Cerebellar nuclear complex (tissue), 1 donor: ENCODE measurements around the gene RPL21.
"Not testable (repeated sequence)": the region's sequence is repeated elsewhere in the genome, so short reads cannot be mapped to it uniquely, and the experiment has no call there.

Experiments
- DNase-seq, 2 experiments: peaks; one replicate each; lab custom pipeline; 2025; lab: John Stamatoyannopoulos, UW

Gene RPL21

DNA sequence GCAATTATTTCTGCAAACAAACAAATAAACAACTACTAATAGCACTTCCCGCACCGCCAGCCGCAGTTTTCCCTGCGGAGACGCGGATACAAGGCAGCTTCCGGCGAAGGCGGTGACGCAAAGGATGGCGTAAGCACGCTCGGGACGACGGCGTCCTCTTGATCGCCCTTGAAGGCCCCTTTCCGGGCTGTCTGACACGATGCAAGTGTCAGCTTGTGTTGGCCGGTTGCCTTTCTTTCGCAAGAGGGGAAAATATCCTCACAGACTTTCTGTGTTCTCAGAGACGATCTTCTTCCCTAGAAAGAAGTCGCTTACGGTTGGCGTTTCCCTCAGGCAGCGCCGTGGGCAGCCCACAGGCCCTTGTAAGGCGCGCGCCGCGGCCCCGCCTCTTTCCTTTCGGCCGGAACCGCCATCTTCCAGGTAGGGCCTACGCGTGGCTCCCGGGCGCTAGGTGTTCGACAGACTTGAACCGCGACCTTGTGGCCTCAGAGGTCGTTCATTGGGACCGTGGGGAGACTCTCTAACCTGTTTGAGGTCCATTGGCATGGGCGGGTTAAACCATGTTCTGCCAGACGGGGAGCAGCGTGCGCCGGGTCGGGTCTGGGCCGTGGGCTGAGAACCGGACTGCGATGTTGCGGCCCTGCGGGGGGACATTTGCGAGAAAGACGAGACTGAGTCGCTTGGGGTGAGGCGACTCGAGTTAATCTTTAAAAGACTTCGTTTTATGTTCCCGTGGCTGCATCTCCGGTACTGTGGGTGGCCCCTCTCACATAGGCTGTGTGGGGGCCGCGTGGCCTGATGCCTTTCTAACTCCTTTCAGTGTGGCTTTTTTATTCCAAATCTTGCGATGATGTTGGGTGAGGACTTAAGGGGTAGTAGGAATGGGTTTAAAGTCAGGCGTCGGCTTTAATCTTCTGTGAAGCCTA, at the start of gene RPL21:
TSS of gene RPL21 (plus strand) at position 393 of the 926 bp plus-strand sequence. CDS start 2,219 bp downstream, outside the sequence.
- peak; percentile 38 to 96 for DNase-seq

DNA sequence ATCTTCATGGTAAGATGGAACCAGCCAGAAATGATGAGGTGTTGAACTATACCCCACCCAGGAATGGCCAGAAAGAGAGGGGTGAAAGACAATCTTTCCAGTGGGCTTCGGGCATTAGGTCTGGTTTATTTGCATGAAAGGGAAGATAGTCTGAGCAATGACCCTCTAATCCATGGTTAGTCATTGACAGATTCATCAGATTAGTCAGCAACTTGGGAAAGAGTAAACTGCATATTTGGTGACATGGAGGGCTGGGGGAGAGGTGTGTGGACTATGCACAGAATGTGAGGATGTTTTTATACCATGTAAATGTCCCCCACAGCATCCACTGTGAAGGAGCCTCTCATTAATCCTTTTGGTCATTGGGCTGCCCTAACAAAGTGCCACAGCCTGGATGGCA, 49.7 kb upstream of the RPL21 start:
- no peak for DNase-seq

DNA sequence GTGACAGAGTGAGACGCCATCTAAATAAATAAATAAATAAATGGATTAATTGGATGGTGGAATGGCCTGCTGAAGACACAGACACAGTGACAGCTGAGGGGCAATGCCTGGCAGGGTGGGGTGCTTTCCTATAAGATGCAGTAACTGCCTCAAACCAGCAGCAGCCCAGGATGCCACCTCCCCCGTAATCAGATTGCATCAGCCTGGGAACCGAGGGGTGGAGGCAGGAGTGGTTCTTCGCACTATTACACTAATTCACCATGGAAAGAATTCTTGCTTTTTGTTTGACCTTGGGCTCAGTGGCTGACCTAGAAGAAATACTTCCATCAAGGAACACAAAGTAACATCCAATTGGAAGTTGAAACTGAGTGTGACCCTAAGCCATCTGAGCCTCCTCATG, 48.2 kb upstream of the RPL21 start:
- no peak for DNase-seq

DNA sequence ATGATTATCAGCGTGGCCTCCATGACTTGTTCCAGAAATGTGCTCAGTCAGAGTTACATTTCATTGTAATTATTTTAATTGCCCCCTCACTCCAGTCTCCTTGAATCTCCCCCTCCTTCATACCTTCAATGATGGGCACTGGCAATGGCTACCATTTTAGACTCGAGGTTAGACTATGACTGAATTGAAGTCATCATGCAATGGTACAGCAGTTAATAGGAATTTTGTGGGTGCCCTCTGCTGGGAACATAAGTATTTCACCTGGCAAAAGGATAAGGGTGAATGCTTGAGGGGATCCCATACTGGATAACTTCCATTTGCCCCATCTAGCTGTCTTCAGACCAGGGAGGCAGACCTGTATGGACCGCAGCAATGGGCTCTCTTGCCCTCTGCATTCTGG, 47.5 kb upstream of the RPL21 start:
- no peak for DNase-seq

DNA sequence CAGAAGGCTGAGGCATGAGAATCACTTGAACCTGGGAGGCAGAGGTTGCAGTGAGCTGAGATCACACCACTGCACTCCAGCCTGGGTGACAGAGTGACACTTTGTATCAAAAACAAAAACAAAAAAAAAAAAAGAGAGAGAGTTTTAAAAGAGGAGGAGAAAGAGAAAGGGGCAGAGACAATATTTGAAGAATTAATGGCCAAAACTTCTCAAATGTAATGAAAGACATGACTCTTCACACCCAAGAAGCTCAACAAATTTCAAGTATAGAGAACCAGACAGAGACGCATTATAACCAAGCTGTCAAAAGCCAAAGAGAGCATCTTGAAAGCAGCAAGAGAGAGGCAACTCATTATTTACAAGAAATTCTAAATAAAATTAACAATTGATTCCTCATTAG, 42.8 kb upstream of the RPL21 start:
- no peak for DNase-seq

DNA sequence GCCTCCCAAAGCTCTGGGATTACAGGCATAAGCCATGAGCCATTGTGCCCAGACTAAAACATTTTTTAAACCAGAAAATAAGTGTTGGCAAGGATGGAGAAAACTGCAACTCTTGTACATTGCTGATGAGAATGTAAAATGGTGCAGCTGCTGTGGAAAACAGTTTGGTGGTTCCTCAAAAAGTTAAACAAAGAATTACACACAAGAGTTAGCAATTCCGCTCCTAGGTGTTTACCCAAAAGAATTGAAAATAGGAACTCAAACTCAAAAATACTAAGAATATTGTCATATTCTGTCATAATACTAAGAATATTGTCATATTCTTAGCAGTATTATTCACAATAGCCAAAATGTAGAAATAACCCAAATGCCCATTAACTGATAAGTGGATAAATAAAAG, 40.1 kb upstream of the RPL21 start:
- no peak for DNase-seq

DNA sequence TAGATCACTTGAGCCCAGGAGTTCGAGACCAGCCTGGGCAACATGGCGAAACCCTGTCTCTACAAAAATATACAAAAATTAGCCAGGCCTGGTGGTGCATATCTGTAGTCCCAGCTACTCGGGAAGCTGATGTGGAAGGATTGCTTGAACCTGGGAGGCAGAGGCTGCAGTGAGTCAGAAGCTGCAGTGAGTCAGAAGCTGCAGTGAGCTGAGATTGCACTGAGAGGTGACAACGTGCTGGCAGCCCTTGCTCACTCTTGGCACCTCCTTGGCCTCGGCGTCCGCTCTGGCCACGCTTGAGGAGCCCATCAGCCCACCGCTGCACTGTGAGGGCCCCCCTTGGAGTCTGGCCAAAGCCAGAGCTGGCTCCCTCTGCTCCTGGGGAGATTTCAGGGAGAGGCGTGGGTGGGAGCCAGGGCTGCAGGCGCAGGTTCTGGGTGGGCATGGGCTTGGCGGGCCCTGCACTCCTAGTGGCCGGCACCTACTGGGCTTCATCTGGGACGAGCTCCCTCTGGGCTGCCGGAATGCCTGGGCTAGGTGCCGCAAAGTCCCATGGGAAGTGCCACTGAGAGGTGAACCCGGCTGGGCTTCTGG, 39.5 kb upstream of the RPL21 start:
- no peak for DNase-seq

DNA sequence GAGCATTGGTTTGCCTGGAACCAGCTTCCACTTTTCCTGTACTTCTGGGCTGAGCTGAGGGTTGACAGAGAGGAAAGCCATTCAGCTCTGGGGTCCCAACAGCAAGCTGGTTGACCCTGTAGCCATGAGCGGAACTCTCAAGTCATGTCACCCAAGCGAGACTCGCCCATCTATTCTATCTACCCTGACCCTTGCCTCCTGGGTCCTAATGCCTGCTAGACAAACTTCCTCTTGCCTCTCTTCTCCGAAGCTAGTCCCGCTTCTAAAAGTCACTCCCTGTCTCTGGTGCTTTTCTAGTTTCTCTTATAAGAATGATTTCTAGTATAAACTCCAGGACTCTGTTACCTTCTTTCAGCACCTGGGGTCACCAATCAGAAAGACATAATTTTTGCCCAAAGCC, 38.0 kb upstream of the RPL21 start:
- not testable (repeated sequence) for DNase-seq

DNA sequence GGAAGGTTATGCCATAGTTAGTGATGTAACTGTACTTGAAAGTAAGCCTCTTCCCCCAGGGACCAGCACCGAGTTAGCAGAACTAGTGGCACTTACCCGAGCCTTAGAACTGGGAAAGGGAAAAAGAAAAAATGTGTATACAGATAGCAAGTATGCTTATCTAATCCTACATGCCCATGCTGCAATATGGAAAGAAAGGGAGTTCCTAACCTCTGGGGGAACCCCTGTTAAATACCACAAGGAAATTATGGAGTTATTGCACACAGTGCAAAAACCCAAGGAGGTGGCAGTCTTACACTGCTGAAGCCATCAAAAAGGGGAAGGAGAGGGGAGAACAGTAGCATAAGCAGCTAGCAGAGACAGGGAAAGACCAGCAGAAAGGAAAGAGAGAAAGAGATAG, 33.6 kb upstream of the RPL21 start:
- DNase-seq = not testable (repeated sequence)

DNA sequence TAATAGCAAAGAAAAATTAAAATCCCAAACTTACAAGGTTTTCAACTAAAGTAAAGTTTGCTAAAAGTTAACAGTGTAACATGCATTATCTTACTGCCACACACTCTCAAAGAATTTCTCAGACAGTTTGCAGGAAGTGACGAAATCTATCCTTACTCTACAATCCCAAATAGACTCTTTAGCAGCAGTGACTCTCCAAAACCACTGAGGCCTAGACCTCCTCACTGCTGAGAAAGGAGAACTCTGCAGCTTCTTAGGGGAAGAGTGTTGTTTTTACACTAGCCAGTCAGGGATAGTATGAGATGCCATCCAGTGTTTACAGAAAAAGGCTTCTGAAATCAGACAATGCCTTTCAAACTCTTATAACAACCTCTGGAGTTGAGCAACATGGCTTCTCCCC, 32.5 kb upstream of the RPL21 start:
- DNase-seq = not testable (repeated sequence)

DNA sequence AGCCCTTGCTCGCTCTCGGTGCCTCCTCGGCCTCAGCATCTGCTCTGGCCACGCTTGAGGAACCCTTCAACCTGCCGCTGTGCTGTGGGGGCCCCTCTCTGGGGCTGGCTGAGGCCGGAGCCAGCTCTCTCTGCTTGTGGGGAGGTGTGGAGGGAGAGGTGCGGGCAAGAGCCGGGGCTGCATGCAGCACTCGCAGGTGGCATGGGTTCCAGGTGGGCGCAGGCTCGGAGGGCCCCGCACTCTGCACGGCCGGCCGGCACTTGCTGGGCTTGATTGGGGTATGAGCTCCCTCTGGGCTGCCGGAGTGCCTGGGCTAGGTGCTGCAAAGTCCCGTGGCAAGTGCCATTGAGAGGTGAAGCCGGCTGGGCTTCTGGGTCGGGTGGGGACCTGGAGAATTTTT, 31.7 kb upstream of the RPL21 start:
- DNase-seq = no peak

DNA sequence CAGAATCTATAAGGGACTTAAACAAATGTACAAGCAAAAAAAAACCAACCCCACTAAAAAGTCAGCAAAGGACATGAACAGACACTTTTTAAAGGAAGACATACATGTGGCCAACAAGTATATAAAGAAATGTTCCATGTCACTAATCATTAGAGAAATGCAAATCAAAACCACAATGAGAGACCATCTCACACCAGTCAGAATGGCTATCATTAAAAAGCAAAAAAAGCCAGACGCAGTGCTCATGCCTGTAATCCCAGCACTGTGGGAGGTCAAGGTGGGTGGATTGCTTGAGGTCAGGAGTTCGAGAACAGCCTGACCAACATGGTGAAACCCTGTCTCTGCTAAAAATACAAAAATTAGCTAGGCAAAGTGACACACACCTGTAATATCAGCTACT, 29.3 kb upstream of the RPL21 start:
- DNase-seq = not testable (repeated sequence)

DNA sequence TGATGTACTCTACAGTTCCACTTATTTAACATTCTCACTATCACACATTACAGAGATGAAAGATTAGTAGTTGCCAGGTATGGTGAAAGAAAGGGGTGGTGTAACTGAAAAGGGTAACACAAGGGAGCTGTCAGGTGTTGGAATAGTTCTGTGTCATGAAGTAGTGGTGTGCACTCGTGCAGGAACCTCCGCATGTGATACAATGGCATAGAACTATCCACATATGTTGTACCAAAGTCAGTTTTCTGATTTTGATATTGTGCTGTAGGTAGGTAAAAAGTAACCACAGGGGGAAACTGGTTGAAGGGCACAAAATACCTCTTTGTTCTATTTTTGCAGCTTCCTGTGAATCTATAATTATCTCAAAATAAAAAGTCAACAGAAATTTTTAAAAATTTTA, 24.4 kb upstream of the RPL21 start:
- DNase-seq = no peak

DNA sequence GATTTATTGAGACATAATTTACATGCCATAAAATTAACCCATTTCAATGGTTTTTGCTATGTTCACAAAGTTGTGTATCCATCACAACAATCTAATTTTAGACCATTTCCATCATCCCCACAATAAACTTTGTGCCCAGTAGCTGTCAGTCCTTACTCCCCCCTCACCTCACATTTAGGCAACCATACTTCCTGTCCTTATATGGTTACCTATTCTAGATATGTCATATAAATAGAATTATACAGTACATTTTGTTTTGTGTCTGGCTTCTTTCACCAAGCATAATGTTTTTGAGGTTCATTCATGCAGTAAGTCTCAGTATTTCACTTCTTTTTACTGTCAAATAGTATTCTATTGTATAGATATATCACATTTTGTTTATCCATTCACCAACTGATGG, 23.2 kb upstream of the RPL21 start:
- no peak for DNase-seq

DNA sequence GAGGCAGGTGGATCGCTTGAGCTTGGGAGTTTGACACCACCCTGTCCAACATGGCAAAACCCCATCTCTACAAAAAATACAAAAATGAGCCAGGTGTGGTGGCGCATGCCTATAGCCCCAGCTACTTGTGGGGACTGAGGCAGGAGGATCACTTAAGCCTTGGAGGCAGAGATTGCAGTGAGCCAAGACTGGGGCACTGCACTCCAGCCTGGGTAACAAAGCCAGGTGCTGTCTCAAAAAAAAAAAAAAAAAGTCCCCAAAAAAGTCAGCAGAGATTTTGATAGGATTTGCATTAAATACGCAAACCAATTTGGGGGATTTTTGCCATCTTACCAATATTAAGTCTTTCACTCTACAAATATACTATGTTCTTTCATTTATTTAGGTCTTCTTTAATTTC, 21.7 kb upstream of the RPL21 start:
- no peak for DNase-seq

DNA sequence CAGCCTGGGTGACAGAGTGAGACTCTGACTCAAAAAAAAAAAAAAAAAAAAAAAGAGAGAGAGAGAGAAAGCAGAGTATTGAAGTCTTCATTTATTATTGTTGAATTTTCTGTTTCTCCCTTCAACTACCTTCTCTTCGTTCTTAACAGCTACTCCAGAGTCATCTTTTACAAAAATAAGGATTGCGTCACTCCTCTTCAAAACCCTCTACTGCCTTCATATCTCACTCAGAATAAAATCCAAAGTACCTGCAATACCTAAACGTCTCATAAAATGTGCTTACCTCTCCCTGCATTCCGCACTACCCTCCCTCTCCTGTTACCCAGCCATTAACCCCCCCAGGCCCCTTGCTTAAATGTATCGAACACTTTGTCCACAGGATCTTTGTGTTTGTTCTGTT, 17.4 kb upstream of the RPL21 start:
- DNase-seq = no peak

DNA sequence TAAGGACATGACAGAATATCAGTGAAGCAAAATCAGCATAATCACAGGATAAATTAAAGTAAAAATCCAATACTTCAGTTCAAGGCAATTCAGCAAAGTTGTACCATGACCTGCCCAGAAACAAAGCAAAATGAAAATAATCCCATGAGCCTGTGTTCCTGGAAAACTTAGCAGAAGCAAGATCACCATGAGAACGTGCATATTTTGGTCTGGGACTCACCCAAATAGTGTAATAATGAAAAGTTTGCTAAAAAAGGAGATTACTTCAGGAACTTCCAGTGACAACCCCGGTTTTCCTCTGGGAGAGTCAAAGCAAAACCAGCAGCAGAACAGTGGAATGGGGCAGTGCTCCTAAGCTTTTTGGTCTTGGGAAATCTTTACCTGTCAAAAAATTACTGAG, 14.9 kb upstream of the RPL21 start:
- no peak for DNase-seq

DNA sequence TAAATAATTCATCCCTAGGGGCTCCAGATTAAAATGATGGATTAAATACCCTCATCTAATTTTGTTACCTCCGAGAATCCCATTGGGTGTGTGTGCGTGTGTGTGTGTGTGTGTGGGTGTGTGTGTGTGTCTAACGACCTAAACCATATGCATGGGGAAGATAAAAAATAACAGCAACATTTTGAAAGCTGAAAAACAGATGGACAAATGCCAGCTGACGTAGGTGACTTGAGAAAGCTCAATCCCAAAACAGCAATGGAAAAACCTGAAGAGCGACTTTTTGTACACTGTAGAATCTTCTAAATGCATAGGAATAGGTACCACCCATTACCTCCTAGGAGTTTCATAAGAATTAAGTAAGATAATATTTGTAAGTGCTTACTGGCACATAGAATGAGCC, 8.7 kb upstream of the RPL21 start:
- DNase-seq = no peak

DNA sequence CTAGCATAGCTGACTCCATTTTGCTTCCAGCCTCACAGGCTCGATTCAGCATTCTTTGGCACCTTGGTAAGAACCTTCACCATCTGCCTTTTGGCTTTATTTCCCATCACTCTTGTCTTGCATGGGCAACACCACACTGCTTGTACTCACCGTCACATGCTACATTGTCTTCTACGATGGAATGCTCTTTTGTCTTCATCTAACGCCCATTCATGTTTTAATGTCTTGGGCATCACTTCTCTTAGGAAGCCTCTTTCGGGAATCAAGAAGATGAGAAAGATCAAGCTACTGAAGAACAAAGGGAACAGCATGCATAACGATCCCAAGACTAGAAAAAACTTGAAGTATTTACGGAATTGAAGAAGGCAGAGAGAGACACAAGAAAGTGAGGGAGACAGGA, 5.7 kb upstream of the RPL21 start:
- DNase-seq = no peak

DNA sequence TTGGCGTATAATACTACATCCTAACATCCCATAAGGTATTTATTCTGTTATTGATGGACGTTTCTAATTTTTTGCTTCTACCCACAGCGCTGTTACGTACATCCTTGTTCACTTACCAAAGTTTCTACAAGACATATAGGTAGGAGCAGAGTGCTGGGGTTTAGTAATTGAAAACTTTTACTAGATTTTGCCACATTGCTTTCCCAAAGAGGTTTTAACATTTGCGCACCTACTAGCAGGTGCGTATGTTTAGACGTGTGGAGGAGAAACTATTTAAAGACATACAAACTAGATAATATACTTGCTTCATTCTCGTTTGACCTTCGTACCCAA, 559 bp upstream of the RPL21 start:
- no peak for DNase-seq

DNA sequence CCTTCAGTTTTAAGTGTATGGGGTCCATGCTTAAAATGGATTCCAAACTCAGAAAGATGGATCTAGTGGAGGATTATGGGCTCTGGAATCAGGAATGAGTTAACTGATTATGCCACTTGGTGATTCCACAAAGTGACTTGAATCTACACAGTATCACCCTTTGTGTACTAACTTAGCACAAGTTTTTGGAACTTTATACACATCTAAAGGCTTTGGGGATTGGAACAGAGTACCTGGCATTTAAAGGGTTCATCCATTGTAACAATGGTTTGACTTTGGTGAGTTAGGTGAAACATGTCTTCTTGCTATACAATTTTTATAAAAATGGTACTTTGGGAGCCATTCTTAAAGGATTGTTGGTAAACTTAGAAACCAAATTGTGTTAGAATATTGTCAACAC, 1.1 kb downstream of the RPL21 start:
- DNase-seq = no peak

DNA sequence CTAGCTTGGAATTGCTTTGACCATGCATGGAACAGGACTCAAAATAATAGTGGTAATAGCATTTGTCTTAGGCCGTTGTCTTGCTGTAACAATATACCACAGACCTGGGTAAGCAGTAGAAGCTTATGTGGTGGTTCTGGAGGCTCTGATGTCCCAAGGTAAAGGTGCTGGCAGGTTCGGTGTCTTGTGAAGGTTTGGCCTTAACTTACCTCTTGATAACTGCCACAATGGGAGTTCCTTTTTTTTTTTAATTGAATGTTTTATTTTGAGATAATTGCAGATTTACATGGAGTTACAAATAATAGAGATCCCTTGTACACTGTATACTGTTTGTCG, 5.8 kb downstream of the RPL21 start:
- DNase-seq = no peak

DNA sequence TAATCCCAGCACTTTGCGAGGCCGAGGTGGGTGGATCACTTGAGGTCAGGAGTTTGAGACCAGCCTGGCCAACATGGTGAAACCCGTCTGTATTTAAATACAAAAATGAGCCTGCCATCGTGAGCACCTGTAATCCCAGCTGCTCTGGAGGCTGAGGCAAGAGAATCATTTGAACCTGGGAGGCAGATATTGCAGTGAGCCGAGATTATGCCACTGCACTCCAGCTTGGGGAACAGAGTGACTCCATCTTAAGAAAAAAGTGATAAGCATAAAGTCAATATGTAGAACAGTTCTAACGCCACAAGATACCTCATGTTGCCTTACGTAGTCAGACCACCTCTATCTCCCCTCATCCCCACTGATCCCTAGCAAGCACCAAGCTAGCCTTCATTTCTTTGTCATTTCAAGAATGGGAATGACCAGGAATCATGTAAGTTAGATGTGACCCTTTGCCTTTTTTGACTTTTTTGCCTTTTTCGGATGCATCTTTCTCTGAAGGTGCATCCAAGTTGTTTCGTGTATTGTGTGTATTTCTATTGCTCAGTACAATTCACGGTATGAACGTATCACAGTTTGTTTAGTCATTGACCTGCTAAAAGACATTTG, 6.4 kb downstream of the RPL21 start:
- DNase-seq = no peak
